ENCODE data around the gene CAPN5.

Gene CAPN5

GRCh38 chr11:77153276-77154185 is 86.8 kb downstream of the CAPN5 start:
- Mint-ChIP-seq H3K9me3 (ENCODE audit: low read depth) (no peaks in the 10 kb centered on the region), H3K4me1 (ENCODE audit: low read depth) (peaks cover 34% of the 10 kb centered on the region), H3K27ac (no peak overlapping the region), H3K36me3 (no peaks in the 10 kb centered on the region), H3K27me3 (no peaks in the 10 kb centered on the region), H3K4me3 (no peak overlapping the region)

GRCh38 chr11:77154381-77155081 is 87.8 kb downstream of the CAPN5 start:
- Mint-ChIP-seq H3K27ac (no peak overlapping the region), H3K9me3 (ENCODE audit: low read depth) (no peaks in the 10 kb centered on the region), H3K4me1 (ENCODE audit: low read depth) (peaks cover 32% of the 10 kb centered on the region), H3K36me3 (no peaks in the 10 kb centered on the region), H3K4me3 (no peak overlapping the region), H3K27me3 (no peaks in the 10 kb centered on the region)

DNA sequence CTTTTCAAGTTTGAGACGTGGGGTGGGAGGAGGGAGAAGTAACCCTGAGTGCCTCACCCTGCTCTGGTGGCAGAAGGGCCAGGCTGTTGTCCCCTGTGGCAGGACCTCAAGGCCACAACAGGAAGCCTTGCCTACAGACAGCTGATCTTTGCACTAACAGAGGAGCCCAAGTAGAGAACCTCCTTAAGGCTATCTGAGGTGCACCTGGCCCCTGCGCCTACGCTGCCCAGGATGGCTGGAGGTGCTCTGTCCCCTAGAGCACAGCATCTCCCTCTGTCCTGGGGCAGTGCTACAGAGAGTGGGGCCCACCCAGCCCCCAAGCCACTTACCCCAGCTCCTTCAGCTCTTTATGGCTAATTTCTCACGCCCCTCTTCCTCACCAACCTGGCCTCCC is 88.3 kb downstream of the CAPN5 start:
- H3K9me3 Mint-ChIP-seq (ENCODE audit: low read depth), result no peaks in the 10 kb centered on the region
- no peaks in the 10 kb centered on the region for H3K36me3 Mint-ChIP-seq
- H3K27ac Mint-ChIP-seq, result no peak overlapping the region
- H3K27me3 Mint-ChIP-seq, result no peaks in the 10 kb centered on the region
- H3K4me3 Mint-ChIP-seq, result no peak overlapping the region
- H3K4me1 Mint-ChIP-seq (ENCODE audit: low read depth), result peaks cover 32% of the 10 kb centered on the region

- peaks cover 32% of the 10 kb centered on the region for H3K4me1 Mint-ChIP-seq (ENCODE audit: low read depth)
- no peaks in the 10 kb centered on the region for H3K36me3 Mint-ChIP-seq
- no peaks in the 10 kb centered on the region for H3K9me3 Mint-ChIP-seq (ENCODE audit: low read depth)
- H3K27me3 Mint-ChIP-seq, result no peaks in the 10 kb centered on the region
- H3K27ac Mint-ChIP-seq, result no peak overlapping the region
- H3K4me3 Mint-ChIP-seq, result no peak overlapping the region
Measured at GRCh38 chr11:77155556-77156130, 88.9 kb downstream of the CAPN5 start.

DNA sequence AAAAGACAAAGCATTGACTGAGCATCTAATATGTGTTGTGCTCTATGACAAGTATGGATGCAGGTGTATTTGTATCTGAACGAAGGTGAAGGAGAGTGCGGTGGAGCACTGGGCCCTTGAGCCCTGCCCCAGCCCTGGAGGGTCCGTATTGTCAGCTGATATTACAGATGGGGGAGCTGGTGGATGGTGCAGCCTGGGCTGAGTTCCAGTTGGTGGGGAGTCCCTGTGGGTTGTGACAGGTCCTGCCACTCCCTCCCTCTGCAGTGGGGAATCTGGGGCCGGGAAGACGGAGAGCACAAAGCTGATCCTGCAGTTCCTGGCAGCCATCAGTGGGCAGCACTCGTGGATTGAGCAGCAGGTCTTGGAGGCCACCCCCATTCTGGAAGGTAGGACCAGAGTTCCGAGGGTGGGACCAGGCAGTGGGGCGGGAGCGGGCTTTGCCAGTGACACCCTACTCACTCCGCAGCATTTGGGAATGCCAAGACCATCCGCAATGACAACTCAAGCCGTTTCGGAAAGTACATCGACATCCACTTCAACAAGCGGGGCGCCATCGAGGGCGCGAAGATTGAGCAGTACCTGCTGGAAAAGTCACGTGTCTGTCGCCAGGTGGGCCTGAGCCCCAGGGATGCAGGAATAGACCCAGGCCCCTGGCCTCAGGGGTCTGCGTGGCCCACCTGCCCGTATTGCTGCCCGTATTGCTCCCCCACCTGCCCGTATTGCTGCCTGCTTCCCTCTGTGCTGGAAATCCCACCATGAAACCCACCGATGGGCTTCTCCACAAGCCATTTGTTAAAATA is 89.8 kb downstream of the CAPN5 start:
- Mint-ChIP-seq H3K4me1 (ENCODE audit: low read depth) (peaks cover 26% of the 10 kb centered on the region), H3K27ac (no peak overlapping the region), H3K9me3 (ENCODE audit: low read depth) (no peaks in the 10 kb centered on the region), H3K4me3 (no peak overlapping the region), H3K36me3 (no peaks in the 10 kb centered on the region), H3K27me3 (no peaks in the 10 kb centered on the region)

- Mint-ChIP-seq H3K36me3 (no peaks in the 10 kb centered on the region), H3K4me1 (ENCODE audit: low read depth) (peaks cover 10% of the 10 kb centered on the region), H3K4me3 (no peak overlapping the region), H3K9me3 (ENCODE audit: low read depth) (no peaks in the 10 kb centered on the region), H3K27ac (no peak overlapping the region), H3K27me3 (no peaks in the 10 kb centered on the region)
Measured at GRCh38 chr11:77158041-77158695, 91.4 kb downstream of the CAPN5 start.

- Mint-ChIP-seq H3K27me3 (no peaks in the 10 kb centered on the region), H3K4me3 (no peak overlapping the region)
Measured at GRCh38 chr11:77159219-77159936, 92.6 kb downstream of the CAPN5 start.

GRCh38 chr11:77159937-77160495 is 93.2 kb downstream of the CAPN5 start:
- Mint-ChIP-seq H3K27me3 (no peaks in the 10 kb centered on the region), H3K36me3 (no peaks in the 10 kb centered on the region), H3K9me3 (ENCODE audit: low read depth) (no peaks in the 10 kb centered on the region), H3K4me3 (no peak overlapping the region), H3K27ac (no peak overlapping the region), H3K4me1 (ENCODE audit: low read depth) (no peaks in the 10 kb centered on the region)

More at GRCh38 chr11:77159219-77159936, 92.6 kb downstream of the CAPN5 start:
- no peaks in the 10 kb centered on the region for H3K36me3 Mint-ChIP-seq
- peaks cover 1% of the 10 kb centered on the region for H3K4me1 Mint-ChIP-seq (ENCODE audit: low read depth)
- H3K9me3 Mint-ChIP-seq (ENCODE audit: low read depth), result no peaks in the 10 kb centered on the region
- H3K27ac Mint-ChIP-seq, result no peak overlapping the region

- H3K9me3 Mint-ChIP-seq (ENCODE audit: low read depth), result no peaks in the 10 kb centered on the region
- no peaks in the 10 kb centered on the region for H3K36me3 Mint-ChIP-seq
- H3K27ac Mint-ChIP-seq, result no peak overlapping the region
- no peaks in the 10 kb centered on the region for H3K27me3 Mint-ChIP-seq
- H3K4me3 Mint-ChIP-seq, result no peak overlapping the region
- no peaks in the 10 kb centered on the region for H3K4me1 Mint-ChIP-seq (ENCODE audit: low read depth)
Measured at GRCh38 chr11:77163271-77163670, 96.5 kb downstream of the CAPN5 start.

DNA sequence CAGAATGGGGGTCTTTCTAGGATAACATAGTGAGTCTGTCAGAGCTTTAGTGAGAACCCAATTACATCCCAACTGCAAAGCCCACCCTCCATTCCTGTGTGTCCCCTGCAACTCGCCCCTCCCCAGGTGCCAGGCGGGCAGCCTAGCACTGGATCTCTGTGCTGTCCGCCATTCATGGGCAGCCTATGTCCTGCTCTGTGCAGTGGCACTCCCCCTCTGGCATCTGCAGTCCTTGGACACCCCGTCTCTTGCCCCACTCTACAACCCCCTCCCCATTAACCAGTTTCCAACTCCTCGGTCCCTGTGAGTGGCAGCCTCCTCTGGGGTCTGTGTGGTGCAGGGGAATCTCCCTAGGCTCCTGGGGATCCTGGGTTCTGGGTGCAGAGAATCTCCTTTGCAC is 98.3 kb downstream of the CAPN5 start:
- Mint-ChIP-seq H3K36me3 (no peaks in the 10 kb centered on the region), H3K27ac (no peak overlapping the region), H3K27me3 (no peaks in the 10 kb centered on the region), H3K4me1 (ENCODE audit: low read depth) (no peaks in the 10 kb centered on the region), H3K9me3 (ENCODE audit: low read depth) (no peaks in the 10 kb centered on the region), H3K4me3 (no peak overlapping the region)

DNA sequence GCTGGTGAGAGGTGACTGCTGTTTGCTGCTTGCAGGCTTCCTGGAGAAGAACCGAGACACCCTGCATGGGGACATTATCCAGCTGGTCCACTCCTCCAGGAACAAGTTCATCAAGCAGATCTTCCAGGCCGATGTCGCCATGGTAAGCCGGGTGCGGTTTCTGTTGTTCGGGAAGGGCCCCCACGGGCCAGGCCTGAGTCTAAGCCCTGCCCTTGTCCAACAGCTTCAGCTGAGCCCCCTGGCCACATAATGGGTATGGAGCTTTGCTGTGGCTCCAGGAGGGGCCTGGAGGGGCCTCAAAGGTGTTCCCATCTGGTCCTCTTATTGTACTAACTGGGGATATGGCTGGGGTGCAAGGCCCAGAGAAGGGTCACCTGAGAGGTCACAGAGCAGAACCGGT is 99.2 kb downstream of the CAPN5 start:
- no peaks in the 10 kb centered on the region for H3K27me3 Mint-ChIP-seq
- no peaks in the 10 kb centered on the region for H3K4me1 Mint-ChIP-seq (ENCODE audit: low read depth)
- H3K27ac Mint-ChIP-seq, result no peak overlapping the region
- H3K4me3 Mint-ChIP-seq, result no peak overlapping the region
- no peaks in the 10 kb centered on the region for H3K36me3 Mint-ChIP-seq
- H3K9me3 Mint-ChIP-seq (ENCODE audit: low read depth), result no peaks in the 10 kb centered on the region

DNA sequence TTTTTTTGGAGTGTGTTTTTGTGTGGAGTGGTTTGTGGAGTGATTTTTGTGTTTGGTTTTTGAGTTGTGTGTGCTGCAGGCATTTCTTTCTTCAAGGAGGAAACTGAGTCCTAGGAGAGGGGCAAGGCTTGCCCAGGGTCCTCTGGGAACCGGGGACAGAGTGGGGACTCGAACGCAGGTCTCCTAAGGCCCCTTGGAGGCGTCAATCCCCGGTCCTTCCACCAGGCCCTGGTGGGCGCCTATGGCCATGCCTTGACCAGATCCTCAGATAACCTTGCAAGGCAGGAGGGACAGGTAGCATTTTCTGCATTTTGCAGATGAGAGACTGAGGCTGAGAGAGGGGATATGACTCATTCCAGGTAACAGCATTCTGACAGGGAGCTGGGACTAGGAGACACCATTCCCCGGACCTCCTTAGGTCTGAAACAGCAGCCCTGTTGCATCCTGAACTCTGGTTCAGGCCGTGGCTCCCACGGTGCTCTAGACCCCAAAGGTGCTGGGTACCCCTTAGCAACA is 100.4 kb downstream of the CAPN5 start:
- H3K9me3 Mint-ChIP-seq (ENCODE audit: low read depth), result no peaks in the 10 kb centered on the region
- H3K36me3 Mint-ChIP-seq, result no peaks in the 10 kb centered on the region
- H3K4me3 Mint-ChIP-seq, result no peak overlapping the region
- no peak overlapping the region for H3K27ac Mint-ChIP-seq
- H3K4me1 Mint-ChIP-seq (ENCODE audit: low read depth), result no peaks in the 10 kb centered on the region
- no peaks in the 10 kb centered on the region for H3K27me3 Mint-ChIP-seq

- H3K27me3 Mint-ChIP-seq, result no peaks in the 10 kb centered on the region
- H3K9me3 Mint-ChIP-seq (ENCODE audit: low read depth), result no peaks in the 10 kb centered on the region
- H3K36me3 Mint-ChIP-seq, result no peaks in the 10 kb centered on the region
- H3K4me1 Mint-ChIP-seq (ENCODE audit: low read depth), result no peaks in the 10 kb centered on the region
- no peak overlapping the region for H3K4me3 Mint-ChIP-seq
- no peak overlapping the region for H3K27ac Mint-ChIP-seq
Measured at GRCh38 chr11:77167791-77168190, 101.0 kb downstream of the CAPN5 start.
